ENCODE measurements around the gene LEF1. TPM values are rescaled to one million over a fixed set of nuclear protein-coding genes. Genes with fewer than 3 reads are reported as not detected.

LEF1 gene
- polyA plus RNA-seq, 1 donor (not counting 4 experiments of a cell fraction or from before 2014, with no cell fraction given): 1.5 TPM

DNA sequence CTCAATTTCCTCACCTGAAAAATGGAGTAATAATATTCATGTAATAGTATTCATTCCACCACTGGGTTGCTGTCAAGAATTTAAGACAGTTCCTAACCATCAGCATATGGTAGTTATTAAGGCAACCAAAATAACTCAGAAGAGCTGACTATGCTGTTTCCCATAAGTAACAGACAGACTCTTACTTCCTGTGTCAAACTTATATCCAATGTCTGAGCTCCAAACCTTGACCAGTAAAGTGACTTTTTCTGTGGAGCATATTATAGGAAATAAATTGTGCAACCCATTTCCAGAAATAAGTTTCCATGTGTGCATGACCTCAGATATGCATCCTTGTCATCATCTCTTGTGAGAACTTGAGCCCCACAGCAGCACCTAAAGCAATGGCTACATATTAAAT lies 100.3 kb downstream of the LEF1 start:
- H3K27ac ChIP-seq (ENCODE audit: control insufficient read depth, insufficient read depth, low read length): no peak overlapping the region

DNA sequence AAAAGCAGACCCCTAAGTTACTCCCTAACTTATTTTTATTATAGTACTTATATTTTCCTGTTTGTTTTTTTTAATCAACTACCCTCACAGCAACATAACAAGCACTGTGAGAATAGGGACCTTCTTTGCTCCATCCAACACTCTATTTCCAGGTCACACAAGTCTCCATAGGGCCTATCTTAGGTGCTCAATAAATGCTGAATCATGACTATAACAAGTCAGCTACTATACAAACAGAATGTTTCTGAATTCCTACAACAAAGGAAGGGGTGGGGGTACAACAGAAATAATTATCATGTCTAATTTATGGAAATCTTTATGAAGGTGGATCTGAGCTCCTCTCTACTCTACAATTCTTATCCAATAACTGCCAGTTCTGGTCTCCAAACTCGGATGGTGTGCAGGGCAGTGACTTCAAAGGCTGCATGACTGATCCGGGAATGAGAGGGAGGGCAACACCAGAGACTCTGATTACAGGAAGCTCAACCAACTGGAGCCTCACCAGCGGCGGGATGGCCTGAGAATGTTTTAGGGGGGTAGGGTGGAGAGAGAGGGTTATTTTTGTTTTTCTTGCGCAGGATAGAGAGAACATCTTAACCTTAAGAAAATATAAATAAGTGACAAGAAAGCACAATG lies 107.9 kb downstream of the LEF1 start:
- H3K9me3 ChIP-seq (ENCODE audit: control insufficient read depth, low read depth, low read length): no peaks in the 10 kb centered on the region
- H3K4me3 ChIP-seq (ENCODE audit: control insufficient read depth in 2 of 3, extremely low read depth in 1 of 3, insufficient read depth in 2 of 3, low read depth in 1 of 3, low read length in 3 of 3): no peak overlapping the region
- dilution Hi-C loops (cut with MboI; ENCODE audit: extremely low pct_ligation_motif_present, low sequenced_read_pairs): no loop called here
- H3K4me2 ChIP-seq (ENCODE audit: control insufficient read depth, extremely low read depth, insufficient read depth, low read depth, low read length): no peak overlapping the region
- H4K20me1 ChIP-seq (ENCODE audit: control insufficient read depth, extremely low read depth, insufficient read depth, low read length): no peaks in the 10 kb centered on the region
- no peaks in the 10 kb centered on the region for H3K36me3 ChIP-seq (ENCODE audit: control insufficient read depth in 2 of 2, extremely low read depth in 1 of 2, insufficient read depth in 2 of 2, low read length in 2 of 2)
- FAIRE-seq: no peak
- H3K9ac ChIP-seq (ENCODE audit: control insufficient read depth, extremely low read depth, insufficient read depth, low read length): no peak overlapping the region
- no peaks in the 10 kb centered on the region for H3K27me3 ChIP-seq (ENCODE audit: control insufficient read depth, extremely low read depth, insufficient read depth, low read length)
- no peak overlapping the region for H3K27ac ChIP-seq (ENCODE audit: control insufficient read depth, insufficient read depth, low read length)
- no peaks in the 10 kb centered on the region for H3K4me1 ChIP-seq (ENCODE audit: control insufficient read depth, extremely low read depth, insufficient read depth, low read length)
- H3K79me2 ChIP-seq (ENCODE audit: control insufficient read depth, insufficient read depth, low read length): no peaks in the 10 kb centered on the region
- no peaks in the 10 kb centered on the region for H3K9me1 ChIP-seq (ENCODE audit: control insufficient read depth, extremely low read depth, insufficient read depth, low read length)
- no peak overlapping the region for H2AFZ ChIP-seq (ENCODE audit: control insufficient read depth, low read length)
- TF ChIP-seq EZH2 (IDR thresholded peaks at IDR 0.05; ENCODE audit: low read length) (no peak), CTCF (optimal IDR thresholded peaks at IDR 0.05 in 1 of 3, IDR thresholded peaks at IDR 0.05 in 1 of 3, conservative IDR thresholded peaks at IDR 0.05 in 1 of 3; ENCODE audit: extremely low read depth in 1 of 3, insufficient read depth in 2 of 3, low read length in 3 of 3) (no peak)
- no peak for DNase-seq (ENCODE audit: low read depth, low spot score)

More for the DNA sequence above, 100.3 kb downstream of the LEF1 start:
- Histone ChIP-seq H2AFZ (ENCODE audit: control insufficient read depth, low read length) (no peak overlapping the region), H3K4me1 (ENCODE audit: control insufficient read depth, extremely low read depth, insufficient read depth, low read length) (no peaks in the 10 kb centered on the region), H3K36me3 (ENCODE audit: control insufficient read depth in 2 of 2, extremely low read depth in 1 of 2, insufficient read depth in 2 of 2, low read length in 2 of 2) (no peaks in the 10 kb centered on the region), H3K9me3 (ENCODE audit: control insufficient read depth, low read depth, low read length) (no peaks in the 10 kb centered on the region), H4K20me1 (ENCODE audit: control insufficient read depth, extremely low read depth, insufficient read depth, low read length) (no peaks in the 10 kb centered on the region), H3K4me3 (ENCODE audit: control insufficient read depth in 2 of 3, extremely low read depth in 1 of 3, insufficient read depth in 2 of 3, low read depth in 1 of 3, low read length in 3 of 3) (no peak overlapping the region), H3K4me2 (ENCODE audit: control insufficient read depth, extremely low read depth, insufficient read depth, low read depth, low read length) (no peak overlapping the region), H3K9ac (ENCODE audit: control insufficient read depth, extremely low read depth, insufficient read depth, low read length) (no peak overlapping the region), H3K79me2 (ENCODE audit: control insufficient read depth, insufficient read depth, low read length) (no peaks in the 10 kb centered on the region), H3K9me1 (ENCODE audit: control insufficient read depth, extremely low read depth, insufficient read depth, low read length) (no peaks in the 10 kb centered on the region), H3K27me3 (ENCODE audit: control insufficient read depth, extremely low read depth, insufficient read depth, low read length) (no peaks in the 10 kb centered on the region)
- TF ChIP-seq EZH2 (IDR thresholded peaks at IDR 0.05; ENCODE audit: low read length) (no peak), CTCF (optimal IDR thresholded peaks at IDR 0.05 in 1 of 3, IDR thresholded peaks at IDR 0.05 in 1 of 3, conservative IDR thresholded peaks at IDR 0.05 in 1 of 3; ENCODE audit: extremely low read depth in 1 of 3, insufficient read depth in 2 of 3, low read length in 3 of 3) (no peak)
- no peak for DNase-seq (ENCODE audit: low read depth, low spot score)
- dilution Hi-C loops (cut with MboI; ENCODE audit: extremely low pct_ligation_motif_present, low sequenced_read_pairs): no loop called here
- no peak for FAIRE-seq
